GM19372 (cell line): ENCODE measurements around the gene CFTR.

Source experiments
- ATAC-seq: cut with Tn5 transposase; IDR thresholded peaks from one replicate; pipeline ENCODE4 v1.9.1; 2021; ENCODE audit warnings: mild to moderate bottlenecking, low read depth, moderate library complexity; ENCODE audit not compliant: unreplicated experiment

Gene CFTR

DNA sequence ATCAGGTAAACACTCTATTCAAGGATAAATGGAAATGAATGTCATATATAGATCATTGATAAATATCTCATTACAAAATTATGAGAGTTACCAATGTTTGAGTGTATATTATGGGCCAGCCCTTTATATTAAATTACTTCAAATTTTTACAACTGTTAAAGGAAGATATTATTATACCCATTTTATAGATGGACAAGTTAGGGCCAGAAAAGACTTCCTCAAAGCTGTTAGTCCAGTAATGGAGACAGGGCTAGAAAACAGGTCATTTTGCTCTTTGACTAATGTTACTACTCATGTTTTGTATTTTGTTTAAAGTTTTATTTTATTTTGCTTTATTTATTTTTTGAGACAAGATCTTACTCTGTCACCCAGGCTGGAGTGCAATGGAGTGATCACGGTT lies 101.6 kb downstream of the CFTR start:
- no peak for ATAC-seq

DNA sequence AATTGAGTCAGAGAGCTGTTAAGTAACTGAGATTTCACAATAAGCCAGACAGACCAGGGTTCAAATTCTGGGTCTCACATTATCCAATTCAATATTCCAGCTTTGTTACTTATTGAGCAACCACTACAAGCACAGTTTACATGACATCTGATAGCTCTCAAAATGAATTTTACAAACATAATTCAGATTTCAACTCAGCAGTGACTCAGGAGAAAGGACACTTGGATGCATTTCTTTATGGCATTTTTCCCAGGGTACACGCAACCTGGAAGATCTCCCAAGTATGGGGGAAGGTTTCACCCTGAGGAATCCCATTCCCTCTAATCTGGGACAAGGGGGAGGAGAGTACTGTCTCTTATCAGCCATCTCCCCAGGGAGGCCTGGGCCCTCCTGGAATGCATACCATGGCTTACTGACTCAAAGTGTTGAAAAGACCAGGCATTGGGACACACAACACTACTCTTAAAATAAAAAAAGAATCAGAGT lies 102.4 kb downstream of the CFTR start:
- no peak for ATAC-seq

DNA sequence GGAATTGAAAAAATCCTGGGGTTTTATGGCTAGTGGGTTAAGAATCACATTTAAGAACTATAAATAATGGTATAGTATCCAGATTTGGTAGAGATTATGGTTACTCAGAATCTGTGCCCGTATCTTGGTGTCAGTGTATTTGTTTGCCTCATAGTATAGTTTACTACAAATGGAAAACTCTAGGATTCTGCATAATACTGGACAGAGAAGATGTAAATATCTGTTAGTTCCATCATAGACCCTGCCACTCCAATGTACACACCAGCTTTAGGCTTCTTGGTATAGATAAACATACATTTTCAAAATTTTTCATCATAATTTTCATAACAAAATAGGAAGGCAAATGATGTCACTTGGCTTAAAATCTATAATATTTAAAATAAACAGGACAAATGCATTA lies 108.1 kb downstream of the CFTR start:
- ATAC-seq = no peak

DNA sequence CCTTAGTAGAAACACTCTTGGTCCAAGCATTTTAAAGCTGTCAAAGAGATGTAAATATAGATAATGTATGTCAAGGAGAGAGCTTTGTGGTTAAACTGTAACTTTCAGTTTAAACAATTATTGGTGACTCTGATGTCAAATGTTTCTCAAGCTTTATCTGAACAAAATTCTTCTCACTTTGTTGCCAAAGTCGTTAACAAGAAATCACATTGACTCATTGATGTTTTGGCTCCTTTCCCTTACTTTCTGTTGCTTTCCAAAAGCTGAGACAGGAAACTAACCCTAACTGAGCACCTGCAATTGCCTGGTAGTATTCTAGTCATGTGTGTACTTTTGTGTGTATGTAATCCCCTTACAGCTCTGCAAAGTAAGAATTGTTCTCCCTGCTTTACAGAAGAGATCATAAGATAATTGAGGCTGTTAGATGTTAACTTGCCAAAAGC lies 108.5 kb downstream of the CFTR start:
- ATAC-seq = peak; percentile 73

DNA sequence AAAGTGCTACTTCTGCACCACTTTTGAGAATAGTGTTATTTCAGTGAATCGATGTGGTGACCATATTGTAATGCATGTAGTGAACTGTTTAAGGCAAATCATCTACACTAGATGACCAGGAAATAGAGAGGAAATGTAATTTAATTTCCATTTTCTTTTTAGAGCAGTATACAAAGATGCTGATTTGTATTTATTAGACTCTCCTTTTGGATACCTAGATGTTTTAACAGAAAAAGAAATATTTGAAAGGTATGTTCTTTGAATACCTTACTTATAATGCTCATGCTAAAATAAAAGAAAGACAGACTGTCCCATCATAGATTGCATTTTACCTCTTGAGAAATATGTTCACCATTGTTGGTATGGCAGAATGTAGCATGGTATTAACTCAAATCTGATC lies 110.4 kb downstream of the CFTR start:
- ATAC-seq = no peak

DNA sequence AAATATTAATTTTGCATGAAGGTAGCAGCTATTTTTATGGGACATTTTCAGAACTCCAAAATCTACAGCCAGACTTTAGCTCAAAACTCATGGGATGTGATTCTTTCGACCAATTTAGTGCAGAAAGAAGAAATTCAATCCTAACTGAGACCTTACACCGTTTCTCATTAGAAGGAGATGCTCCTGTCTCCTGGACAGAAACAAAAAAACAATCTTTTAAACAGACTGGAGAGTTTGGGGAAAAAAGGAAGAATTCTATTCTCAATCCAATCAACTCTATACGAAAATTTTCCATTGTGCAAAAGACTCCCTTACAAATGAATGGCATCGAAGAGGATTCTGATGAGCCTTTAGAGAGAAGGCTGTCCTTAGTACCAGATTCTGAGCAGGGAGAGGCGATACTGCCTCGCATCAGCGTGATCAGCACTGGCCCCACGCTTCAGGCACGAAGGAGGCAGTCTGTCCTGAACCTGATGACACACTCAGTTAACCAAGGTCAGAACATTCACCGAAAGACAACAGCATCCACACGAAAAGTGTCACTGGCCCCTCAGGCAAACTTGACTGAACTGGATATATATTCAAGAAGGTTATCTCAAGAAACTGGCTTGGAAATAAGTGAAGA lies 112.3 kb downstream of the CFTR start:
- no peak for ATAC-seq

DNA sequence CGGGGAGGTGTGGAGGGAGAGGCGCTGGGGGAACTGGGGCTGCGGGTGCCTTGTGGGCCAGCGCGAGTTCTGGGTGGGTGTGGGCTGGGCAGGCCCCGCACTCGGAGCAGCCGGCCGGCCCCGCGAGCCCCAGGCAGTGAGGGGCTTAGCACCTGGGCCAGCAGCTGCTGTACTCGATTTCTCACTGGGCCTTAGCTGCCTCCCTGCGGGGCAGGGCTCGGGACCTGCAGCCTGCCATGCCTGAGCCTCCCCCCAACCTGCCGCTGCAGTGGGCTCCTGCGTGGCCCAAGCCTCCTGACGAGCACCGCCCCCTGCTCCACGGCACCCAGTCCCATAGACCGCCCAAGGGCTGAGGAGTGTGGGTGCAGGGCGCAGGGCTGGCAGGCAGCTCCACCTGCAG lies 116.3 kb downstream of the CFTR start:
- no peak for ATAC-seq

DNA sequence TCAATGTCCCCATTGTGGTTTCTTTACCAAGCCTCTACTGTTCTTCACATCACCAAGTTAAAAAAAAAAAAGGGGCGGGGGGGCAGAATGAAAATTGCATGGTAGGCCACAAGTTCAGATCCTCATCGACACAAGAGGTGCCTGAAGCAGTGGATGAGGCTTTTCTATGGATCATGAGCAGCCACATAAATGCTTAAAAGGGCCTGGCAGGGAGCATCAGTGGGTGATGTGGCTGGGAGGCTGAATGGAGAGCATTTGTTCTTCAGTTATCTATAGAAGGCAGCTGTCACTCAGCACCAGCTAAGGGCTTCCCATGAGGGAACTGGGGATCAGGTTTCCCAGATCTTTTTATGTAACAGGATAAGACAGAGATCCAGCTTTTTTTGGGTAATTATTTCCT lies 117.9 kb downstream of the CFTR start:
- no peak for ATAC-seq

DNA sequence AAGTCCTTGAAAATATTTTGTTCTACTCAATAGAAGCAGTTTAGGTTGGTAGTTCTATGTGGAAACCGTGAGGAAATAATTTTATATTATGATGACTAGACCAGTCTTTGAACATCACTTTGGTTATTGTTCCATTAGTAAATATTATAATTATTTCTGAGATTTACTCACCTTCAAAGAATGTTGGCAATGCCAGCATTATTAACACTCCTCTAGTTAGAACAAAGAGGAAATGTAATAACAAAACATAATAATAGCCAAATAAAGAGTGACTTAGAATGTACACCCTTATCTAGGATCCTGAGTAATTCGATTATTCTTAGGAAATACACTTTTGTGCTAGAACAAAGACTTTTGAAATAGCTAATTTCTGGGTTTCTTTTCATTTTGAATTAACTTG lies 121.1 kb downstream of the CFTR start:
- ATAC-seq = no peak

DNA sequence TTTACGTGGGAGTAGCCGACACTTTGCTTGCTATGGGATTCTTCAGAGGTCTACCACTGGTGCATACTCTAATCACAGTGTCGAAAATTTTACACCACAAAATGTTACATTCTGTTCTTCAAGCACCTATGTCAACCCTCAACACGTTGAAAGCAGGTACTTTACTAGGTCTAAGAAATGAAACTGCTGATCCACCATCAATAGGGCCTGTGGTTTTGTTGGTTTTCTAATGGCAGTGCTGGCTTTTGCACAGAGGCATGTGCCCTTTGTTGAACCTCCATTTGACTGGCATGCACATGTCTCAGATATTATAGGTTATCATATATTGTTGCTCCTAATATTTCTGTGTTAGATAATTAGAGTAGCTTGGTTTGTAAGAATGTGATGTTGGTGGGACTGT lies 123.8 kb downstream of the CFTR start:
- no peak for ATAC-seq

DNA sequence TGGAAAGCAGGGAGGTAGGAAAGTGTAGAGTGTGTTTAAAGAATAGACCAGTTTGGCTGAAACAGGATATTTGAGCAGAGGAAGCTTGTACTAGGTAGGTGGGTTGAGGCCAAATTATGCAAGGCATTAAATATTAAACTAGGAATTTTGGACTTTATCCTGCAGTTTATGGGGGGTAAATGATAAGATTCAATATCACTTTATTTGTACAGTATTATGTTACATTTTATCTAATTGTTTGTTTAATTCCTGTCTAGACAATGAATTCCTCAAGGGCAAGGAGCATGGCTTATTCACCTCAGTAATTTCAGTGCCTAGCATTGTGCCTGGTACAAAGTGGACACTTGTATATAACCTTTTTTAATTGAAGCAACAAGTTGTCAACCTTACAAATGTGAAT lies 125.9 kb downstream of the CFTR start:
- no peak for ATAC-seq

DNA sequence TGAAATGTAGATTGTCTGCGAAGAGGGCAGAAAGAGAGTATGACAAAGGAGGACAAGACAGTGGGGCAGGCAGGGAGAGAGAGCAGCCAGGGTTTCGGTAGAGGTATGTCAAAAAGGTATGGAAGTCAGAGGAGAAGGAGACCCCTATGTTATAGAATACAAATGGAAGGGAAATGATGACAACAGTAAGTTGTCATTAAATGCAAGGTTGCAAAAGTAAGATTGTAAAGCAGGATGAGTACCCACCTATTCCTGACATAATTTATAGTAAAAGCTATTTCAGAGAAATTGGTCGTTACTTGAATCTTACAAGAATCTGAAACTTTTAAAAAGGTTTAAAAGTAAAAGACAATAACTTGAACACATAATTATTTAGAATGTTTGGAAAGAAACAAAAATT lies 126.3 kb downstream of the CFTR start:
- ATAC-seq = no peak

DNA sequence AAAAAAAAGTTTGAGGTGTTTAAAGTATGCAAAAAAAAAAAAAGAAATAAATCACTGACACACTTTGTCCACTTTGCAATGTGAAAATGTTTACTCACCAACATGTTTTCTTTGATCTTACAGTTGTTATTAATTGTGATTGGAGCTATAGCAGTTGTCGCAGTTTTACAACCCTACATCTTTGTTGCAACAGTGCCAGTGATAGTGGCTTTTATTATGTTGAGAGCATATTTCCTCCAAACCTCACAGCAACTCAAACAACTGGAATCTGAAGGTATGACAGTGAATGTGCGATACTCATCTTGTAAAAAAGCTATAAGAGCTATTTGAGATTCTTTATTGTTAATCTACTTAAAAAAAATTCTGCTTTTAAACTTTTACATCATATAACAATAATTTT lies 130.6 kb downstream of the CFTR start:
- no peak for ATAC-seq

DNA sequence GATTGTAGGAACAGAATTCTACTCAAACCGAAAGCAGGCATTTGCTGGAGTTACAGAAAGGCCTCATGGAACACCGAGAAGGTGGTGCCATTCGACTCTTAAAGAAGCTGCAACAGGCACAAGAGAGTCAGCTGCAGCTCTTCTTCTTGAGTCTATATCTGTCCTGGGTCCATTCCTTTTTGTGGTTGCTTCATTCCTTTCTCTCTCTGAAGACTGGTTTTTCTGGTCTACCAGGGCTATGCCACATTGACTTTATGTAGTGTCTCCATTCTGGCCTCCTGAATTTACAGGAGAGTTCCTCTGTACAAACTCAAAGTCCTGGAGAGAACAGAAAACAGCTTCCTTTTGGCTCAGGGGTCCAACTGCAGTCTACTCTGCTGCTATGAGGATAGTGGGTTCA lies 132.8 kb downstream of the CFTR start:
- no peak for ATAC-seq

DNA sequence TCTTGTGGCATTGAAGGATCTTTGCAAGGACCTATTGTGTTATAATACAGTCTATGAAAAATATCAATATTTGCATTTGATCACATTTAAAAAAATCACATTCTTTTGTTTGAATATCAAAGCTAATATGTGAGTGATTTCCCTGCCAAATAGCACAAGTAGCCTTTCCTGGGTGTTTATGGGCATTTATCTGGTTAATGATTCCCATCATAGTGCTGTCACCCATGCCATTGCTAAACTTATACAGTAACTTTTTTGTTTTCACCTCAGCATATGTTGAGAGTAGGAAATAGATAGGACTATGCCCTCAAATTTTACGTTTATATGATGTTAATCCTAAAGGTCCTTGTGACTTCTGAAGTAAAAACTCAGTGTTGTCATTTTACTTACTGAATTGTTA lies 136.9 kb downstream of the CFTR start:
- no peak for ATAC-seq

DNA sequence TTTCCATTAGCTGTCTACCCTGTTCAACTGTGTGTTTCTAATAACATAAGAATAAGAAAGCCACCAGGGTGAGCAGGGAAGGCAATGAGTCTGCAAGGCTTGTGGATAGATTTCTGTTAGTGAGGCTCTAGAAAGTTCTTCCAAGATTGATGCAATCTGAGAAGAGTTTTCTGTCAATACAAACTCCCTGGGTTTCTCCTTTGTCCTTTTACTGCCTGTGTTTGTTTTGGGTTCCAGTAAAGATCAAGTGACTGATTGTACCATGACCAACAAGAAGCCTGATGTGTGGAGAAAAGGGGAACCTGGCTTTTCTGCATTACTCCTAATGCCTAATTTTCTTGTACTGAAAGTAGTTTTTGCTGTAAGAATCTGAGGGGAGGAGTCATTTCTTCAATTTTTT lies 139.9 kb downstream of the CFTR start:
- no peak for ATAC-seq

DNA sequence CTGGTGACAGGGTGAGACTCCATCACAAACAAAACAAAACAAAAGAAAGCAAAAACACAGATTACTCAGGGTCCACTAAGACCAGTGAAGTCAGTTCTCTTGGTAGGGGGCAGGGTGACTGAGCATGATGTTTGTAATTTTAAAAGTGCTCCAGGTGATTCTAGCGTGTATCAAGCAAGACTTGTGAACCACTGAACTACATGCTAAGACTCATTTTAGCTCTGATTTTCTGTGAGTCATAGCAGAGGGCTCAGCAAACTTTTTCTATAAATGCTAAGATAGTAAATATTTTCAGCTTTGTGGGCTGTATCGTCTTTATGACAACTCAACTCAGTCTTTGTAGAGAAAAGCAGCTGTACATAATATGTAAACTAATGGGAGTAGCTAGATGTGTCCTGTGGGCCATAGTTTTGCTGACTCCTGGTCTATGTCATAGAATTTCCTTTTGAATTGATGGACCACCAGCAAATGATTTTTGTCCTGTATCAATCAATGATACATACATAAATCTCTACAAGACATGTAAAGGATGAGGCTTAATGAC lies 141.3 kb downstream of the CFTR start:
- no peak for ATAC-seq

DNA sequence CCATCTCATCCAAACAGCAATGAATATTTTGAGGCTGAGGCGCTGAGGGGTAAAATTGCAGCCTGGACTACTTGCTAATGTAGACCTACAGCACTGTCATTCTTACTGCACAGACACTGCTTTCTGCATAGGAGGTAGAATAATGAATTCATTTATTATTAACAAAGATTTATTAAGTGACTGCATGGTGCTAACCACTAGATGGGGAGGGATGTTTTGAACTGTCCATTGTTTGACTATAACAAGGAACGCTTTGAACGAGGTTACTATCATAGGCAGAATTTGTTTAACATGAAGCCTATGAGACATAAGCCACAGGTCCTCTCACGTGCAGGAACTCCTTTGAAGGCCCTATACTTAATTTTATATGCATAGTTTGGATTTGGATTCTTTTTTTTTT lies 143.8 kb downstream of the CFTR start:
- no peak for ATAC-seq

DNA sequence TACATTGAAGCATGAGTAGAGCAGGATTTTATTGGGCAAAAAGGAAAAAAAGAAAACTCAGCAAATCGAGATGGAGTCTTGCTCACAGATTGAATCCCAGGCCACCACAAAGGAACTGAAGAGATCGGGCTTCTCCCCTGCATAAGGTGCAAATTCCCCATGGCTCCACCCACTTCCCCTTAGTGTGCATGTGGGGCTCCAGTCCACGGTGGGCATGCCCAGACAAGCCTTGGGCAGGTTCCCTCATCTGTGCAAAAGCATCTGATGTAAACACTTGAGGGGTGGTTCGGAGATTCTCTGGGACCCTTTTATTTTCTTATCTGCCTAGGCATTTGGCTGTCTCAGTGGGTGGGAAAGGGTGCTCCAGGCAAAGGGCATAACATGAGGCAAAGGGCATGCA lies 150.7 kb downstream of the CFTR start:
- ATAC-seq = no peak

DNA sequence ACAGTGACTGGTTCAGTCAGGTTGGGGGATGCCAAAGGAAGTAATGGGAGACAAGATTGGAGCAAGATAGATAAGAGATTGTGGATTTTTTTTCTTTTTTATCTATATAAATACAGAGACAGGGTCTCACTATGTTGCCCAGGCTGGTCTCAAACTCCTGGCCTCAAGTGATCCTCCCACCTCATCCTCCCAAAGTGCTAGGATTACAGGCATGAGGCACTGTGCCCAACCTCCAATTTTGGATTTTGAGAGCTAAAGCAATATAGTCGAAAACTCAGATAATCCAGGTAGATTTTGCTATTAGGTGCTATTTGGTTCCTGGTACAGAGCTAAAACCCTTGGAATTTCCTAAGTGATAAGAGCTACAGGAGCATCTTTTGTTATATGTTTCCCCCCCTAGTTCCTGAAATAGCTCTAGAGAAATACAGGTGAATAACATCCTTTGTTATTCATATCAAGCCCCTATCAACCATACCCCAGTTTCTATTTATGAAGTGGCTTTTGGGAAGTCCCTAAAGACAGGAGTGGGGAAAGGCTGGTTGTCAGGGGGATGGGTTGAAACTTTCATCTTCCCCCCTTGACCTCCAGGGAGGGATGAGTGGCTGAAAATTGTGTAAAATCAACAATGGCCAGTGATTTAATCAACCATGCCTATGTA lies 151.2 kb downstream of the CFTR start:
- ATAC-seq = no peak

DNA sequence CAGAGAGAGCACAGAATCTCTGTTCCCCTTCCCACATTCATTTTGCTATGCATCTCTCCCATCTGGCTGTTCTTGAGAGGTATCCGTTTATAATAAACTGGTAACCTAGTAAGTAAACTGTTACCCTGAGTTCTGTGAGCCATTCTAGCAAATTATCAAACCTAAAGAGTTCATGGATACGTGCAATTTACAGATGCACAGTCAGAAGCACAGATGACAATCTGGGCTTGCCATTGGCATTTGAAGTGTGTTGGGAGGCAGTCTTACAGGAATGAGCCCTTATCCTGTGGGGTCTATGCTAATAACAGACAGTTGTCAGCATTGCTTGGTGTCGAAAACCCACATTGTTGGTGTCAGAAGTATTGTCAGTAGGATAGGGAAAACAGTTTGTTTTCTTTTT lies 151.8 kb downstream of the CFTR start:
- no peak for ATAC-seq

DNA sequence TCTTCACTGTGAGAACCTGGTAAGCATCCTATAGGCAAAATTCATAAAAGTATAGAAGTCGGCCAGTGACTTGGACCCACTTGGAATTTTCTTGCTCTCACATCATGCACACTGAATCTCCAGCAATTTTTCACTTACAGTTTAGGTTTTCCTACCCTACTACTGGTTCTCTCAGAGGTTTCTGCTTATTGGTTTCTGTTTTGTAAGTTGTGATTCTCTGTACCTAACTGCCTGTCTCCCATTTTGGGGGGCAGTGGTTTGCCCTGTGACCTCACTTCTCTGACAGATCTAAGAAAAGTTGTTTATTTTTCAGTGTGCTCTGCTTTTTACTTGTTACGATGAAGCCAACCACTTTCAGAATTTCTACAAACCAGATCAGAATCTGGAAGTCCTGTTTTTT lies 158.1 kb downstream of the CFTR start:
- ATAC-seq = no peak
